ENCODE results near the gene CRYBG2. TPM values are rescaled to one million over a fixed set of nuclear protein-coding genes. Genes with fewer than 3 reads are reported as not detected.
"Not testable (repeated sequence)": the region's sequence is repeated elsewhere in the genome, so short reads cannot be mapped to it uniquely, and the experiment has no call there.

Gene CRYBG2
- total and polyA plus RNA-seq, 5 experiments from 2014 or later = 0.07 to 0.75 (median 0.65) TPM; not detected in 1

- H3K27me3 Mint-ChIP-seq = peaks cover 0 to 3% (median 0%) of the 10 kb centered on the region in 5 donors
- no peaks in the 10 kb centered on the region for H3K9me3 Mint-ChIP-seq
- no peaks in the 10 kb centered on the region for H3K36me3 Mint-ChIP-seq
- peak overlapping the region in 9 of 10 donors; percentile 65 to 84 (median 75) for H3K4me3 Mint-ChIP-seq
- POLR2A ChIA-PET = interaction anchor here (0.5 to 9.2 kb wide), 17 partner anchors 9 to 1449 kb away, joined by 3 to 75 read pairs (median 6); partner anchors contain the start of genes CD52, DHDDS, RUNX3 and SH3BGRL3
- ATAC-seq (no peak), DNase-seq (no peak)
- peaks cover 34 to 69% (median 59%) of the 10 kb centered on the region in 4 donors for H3K4me1 Mint-ChIP-seq
- H3K27ac Mint-ChIP-seq = peak overlapping the region in 9 of 10 donors; percentile 83 to 94 (median 91)
Observed at GRCh38 chr1:26378879-26379251, 24.9 kb upstream of the CRYBG2 start.

GRCh38 chr1:26378088-26378878 lies 24.4 kb upstream of the CRYBG2 start:
- Mint-ChIP-seq H3K27me3 (peaks cover 0 to 3% (median 0%) of the 10 kb centered on the region in 5 donors), H3K4me1 (peaks cover 40 to 74% (median 65%) of the 10 kb centered on the region in 4 donors), H3K27ac (peak overlapping the region; percentile 66 to 94 (median 90)), H3K4me3 (peak overlapping the region; percentile 65 to 84 (median 74)), H3K9me3 (no peaks in the 10 kb centered on the region), H3K36me3 (no peaks in the 10 kb centered on the region)
- peak in 9 of 10 donors; percentile 33 to 87 (median 71) for DNase-seq
- POLR2A ChIA-PET = interaction anchor here (0.5 to 9.2 kb wide), 24 partner anchors 9 to 1449 kb away, joined by 3 to 75 read pairs (median 4); partner anchors contain the start of genes CD52, DHDDS, RUNX3 and SH3BGRL3
- peak; percentile 93 to 98 for ATAC-seq

GRCh38 chr1:26376050-26376449 lies 22.1 kb upstream of the CRYBG2 start:
- Mint-ChIP-seq H3K4me3 (peak overlapping the region in 2 of 10 donors; percentile 52), H3K9me3 (peaks cover 0 to under 1% (median 0%) of the 10 kb centered on the region in 9 donors), H3K27ac (peak overlapping the region in 3 of 10 donors; percentile 69 to 93 (median 88)), H3K4me1 (peaks cover 46 to 94% (median 82%) of the 10 kb centered on the region in 4 donors), H3K36me3 (peaks cover 0 to under 1% (median 0%) of the 10 kb centered on the region in 3 donors), H3K27me3 (peaks cover 0 to 2% (median 0%) of the 10 kb centered on the region in 5 donors)
- ATAC-seq = no peak
- POLR2A ChIA-PET = interaction anchor here (1.0 to 9.2 kb wide), 3 partner anchors 14 to 68 kb away, joined by 3 to 75 read pairs (median 3); no protein-coding TSS in a partner anchor
- no peak for DNase-seq

GRCh38 chr1:26375081-26375480 lies 21.2 kb upstream of the CRYBG2 start:
- Mint-ChIP-seq H3K4me3 (peak overlapping the region; percentile 15 to 75 (median 53)), H3K27ac (peak overlapping the region in 9 of 10 donors; percentile 9 to 88 (median 67)), H3K4me1 (peaks cover 54 to 97% (median 90%) of the 10 kb centered on the region in 4 donors), H3K27me3 (no peaks in the 10 kb centered on the region), H3K9me3 (peaks cover 0 to 5% (median 0%) of the 10 kb centered on the region in 9 donors), H3K36me3 (peaks cover 0 to 3% (median 0%) of the 10 kb centered on the region in 3 donors)
- no peak for DNase-seq
- ATAC-seq = no peak
- POLR2A ChIA-PET = interaction anchor here (1.0 to 9.2 kb wide), 5 partner anchors 13 to 90 kb away, joined by 3 to 75 read pairs (median 8); no protein-coding TSS in a partner anchor

- not testable (repeated sequence) for DNase-seq, ATAC-seq, H3K9me3 Mint-ChIP-seq, H3K27me3 Mint-ChIP-seq, H3K36me3 Mint-ChIP-seq
- POLR2A ChIA-PET = interaction anchor here (0.9 to 9.2 kb wide), 6 partner anchors 12 to 95 kb away, joined by 3 to 75 read pairs (median 6); partner anchors contain the start of genes CD52 and SH3BGRL3
- H3K4me1 Mint-ChIP-seq = peaks cover 56 to 96% (median 95%) of the 10 kb centered on the region in 4 donors
- H3K4me3 Mint-ChIP-seq = peak overlapping the region in 8 of 10 donors; percentile 52 to 77 (median 62)
- peak overlapping the region in 4 of 10 donors; percentile 59 to 88 (median 78) for H3K27ac Mint-ChIP-seq
Observed at GRCh38 chr1:26374361-26374760, 20.4 kb upstream of the CRYBG2 start.

- peaks cover 56 to 91% (median 90%) of the 10 kb centered on the region in 4 donors for H3K4me1 Mint-ChIP-seq
- DNase-seq (no peak), ATAC-seq (no peak)
- POLR2A ChIA-PET = interaction anchor here (0.9 to 9.2 kb wide), 7 partner anchors 12 to 98 kb away, joined by 3 to 75 read pairs (median 3); partner anchors contain the start of genes CD52, HMGN2 and SH3BGRL3
- H3K36me3 Mint-ChIP-seq = peaks cover 0 to 3% (median 0%) of the 10 kb centered on the region in 3 donors
- H3K27ac Mint-ChIP-seq = peak overlapping the region in 8 of 10 donors; percentile 7 to 88 (median 58)
- H3K27me3 Mint-ChIP-seq = no peaks in the 10 kb centered on the region
- peaks cover 0 to 5% (median 0%) of the 10 kb centered on the region in 9 donors for H3K9me3 Mint-ChIP-seq
- peak overlapping the region in 9 of 10 donors; percentile 12 to 80 (median 61) for H3K4me3 Mint-ChIP-seq
Observed at GRCh38 chr1:26373789-26374188, 19.9 kb upstream of the CRYBG2 start.

- peak overlapping the region; percentile 12 to 80 (median 61) for H3K4me3 Mint-ChIP-seq
- peak; percentile 71 to 76 for ATAC-seq
- POLR2A ChIA-PET = interaction anchor here (0.6 to 9.2 kb wide), 6 partner anchors 11 to 99 kb away, joined by 3 to 75 read pairs (median 4); partner anchors contain the start of gene HMGN2
- H3K36me3 Mint-ChIP-seq = peaks cover 0 to 3% (median 0%) of the 10 kb centered on the region in 3 donors
- H3K27ac Mint-ChIP-seq = peak overlapping the region in 8 of 10 donors; percentile 7 to 88 (median 74)
- H3K4me1 Mint-ChIP-seq = peaks cover 51 to 90% (median 89%) of the 10 kb centered on the region in 4 donors
- H3K27me3 Mint-ChIP-seq = no peaks in the 10 kb centered on the region
- DNase-seq = peak in 6 of 10 donors; percentile 27 to 66 (median 40)
- H3K9me3 Mint-ChIP-seq = peaks cover 0 to 5% (median 0%) of the 10 kb centered on the region in 9 donors
Observed at GRCh38 chr1:26373281-26373680, 19.4 kb upstream of the CRYBG2 start.

- not testable (repeated sequence) for H3K27me3 Mint-ChIP-seq, DNase-seq, H3K9me3 Mint-ChIP-seq, H3K36me3 Mint-ChIP-seq, ATAC-seq
- peak within 1 kb of the TSS; percentile 36 to 88 (median 69) for H3K27ac Mint-ChIP-seq
- peaks cover 46 to 90% (median 86%) of the 10 kb centered on the region in 4 donors for H3K4me1 Mint-ChIP-seq
- H3K4me3 Mint-ChIP-seq = peak within 1 kb of the TSS; percentile 17 to 80 (median 61)
- POLR2A ChIA-PET = interaction anchor here (9.2 kb wide), 1 partner anchor 11 kb away, joined by 75 read pairs; no protein-coding TSS in a partner anchor
Observed at GRCh38 chr1:26372611-26373010, 18.7 kb upstream of the CRYBG2 start, which contains the start of gene ZNF683. TSS of gene ZNF683 (minus strand) at chr1:26372750. CDS start at chr1:26368571, 4,179 bp downstream.

- Mint-ChIP-seq H3K27ac (peak overlapping the region in 4 of 10 donors; percentile 67 to 88 (median 74)), H3K9me3 (peaks cover 0 to 5% (median 0%) of the 10 kb centered on the region in 9 donors), H3K4me3 (peak overlapping the region in 7 of 10 donors; percentile 2 to 80 (median 54)), H3K4me1 (peaks cover 44 to 90% (median 81%) of the 10 kb centered on the region in 4 donors), H3K36me3 (peaks cover 0 to 3% (median 0%) of the 10 kb centered on the region in 3 donors), H3K27me3 (no peaks in the 10 kb centered on the region)
- ATAC-seq (no peak), DNase-seq (no peak)
- POLR2A ChIA-PET = interaction anchor here (9.2 kb wide), 1 partner anchor 10 kb away, joined by 75 read pairs; no protein-coding TSS in a partner anchor
Observed at GRCh38 chr1:26372039-26372438, 18.1 kb upstream of the CRYBG2 start.

GRCh38 chr1:26370591-26371382 lies 16.9 kb upstream of the CRYBG2 start:
- Mint-ChIP-seq H3K36me3 (peaks cover 0 to 3% (median 0%) of the 10 kb centered on the region in 3 donors), H3K27me3 (peaks cover 0 to 2% (median 0%) of the 10 kb centered on the region in 5 donors), H3K4me3 (peak overlapping the region; percentile 51 to 87 (median 70)), H3K4me1 (peaks cover 36 to 78% (median 72%) of the 10 kb centered on the region in 4 donors), H3K27ac (peak overlapping the region in 7 of 10 donors; percentile 36 to 88 (median 69)), H3K9me3 (peaks cover 0 to 5% (median 0%) of the 10 kb centered on the region in 9 donors)
- DNase-seq = peak in 2 of 10 donors; percentile 25 to 29
- POLR2A ChIA-PET = interaction anchor here (0.6 to 2.4 kb wide), 6 partner anchors 9 to 90 kb away, joined by 3 to 9 read pairs (median 4); no protein-coding TSS in a partner anchor
- peak in 1 of 2 donors; percentile 43 for ATAC-seq

- POLR2A ChIA-PET = interaction anchor here (1.7 kb wide), 1 partner anchor 10 kb away, joined by 8 read pairs; no protein-coding TSS in a partner anchor
- peaks cover 0 to 5% (median 0%) of the 10 kb centered on the region in 9 donors for H3K9me3 Mint-ChIP-seq
- H3K27ac Mint-ChIP-seq = peak overlapping the region in 3 of 10 donors; percentile 23 to 53 (median 25)
- H3K4me3 Mint-ChIP-seq = peak overlapping the region in 1 of 10 donors; percentile 24
- no peak for ATAC-seq
- no peak for DNase-seq
- peaks cover 29 to 73% (median 66%) of the 10 kb centered on the region in 4 donors for H3K4me1 Mint-ChIP-seq
- H3K36me3 Mint-ChIP-seq = peaks cover 0 to 3% (median 0%) of the 10 kb centered on the region in 3 donors
- peaks cover 0 to 6% (median 0%) of the 10 kb centered on the region in 5 donors for H3K27me3 Mint-ChIP-seq
Observed at GRCh38 chr1:26368486-26368885, 14.6 kb upstream of the CRYBG2 start.

Measured in naive thymus-derived CD8-positive, alpha-beta T cell (primary cell).